GM21360 (cell line): ENCODE results near the gene C16orf96.
"Not testable (repeated sequence)": the region's sequence is repeated elsewhere in the genome, so short reads cannot be mapped to it uniquely, and the experiment has no call there.

Source experiments
- ATAC-seq: cut with Tn5 transposase; IDR thresholded peaks from one replicate; pipeline ENCODE4 v1.9.1; 2021; ENCODE audit warnings: mild to moderate bottlenecking, moderate library complexity; ENCODE audit not compliant: unreplicated experiment

C16orf96 gene

GRCh38 chr16:4561596-4561995, 5.5 kb downstream of the C16orf96 start:
- ATAC-seq: no peak

- ATAC-seq: no peak
These were observed 8.6 kb downstream of the C16orf96 start for GRCh38 chr16:4564661-4565267.

DNA sequence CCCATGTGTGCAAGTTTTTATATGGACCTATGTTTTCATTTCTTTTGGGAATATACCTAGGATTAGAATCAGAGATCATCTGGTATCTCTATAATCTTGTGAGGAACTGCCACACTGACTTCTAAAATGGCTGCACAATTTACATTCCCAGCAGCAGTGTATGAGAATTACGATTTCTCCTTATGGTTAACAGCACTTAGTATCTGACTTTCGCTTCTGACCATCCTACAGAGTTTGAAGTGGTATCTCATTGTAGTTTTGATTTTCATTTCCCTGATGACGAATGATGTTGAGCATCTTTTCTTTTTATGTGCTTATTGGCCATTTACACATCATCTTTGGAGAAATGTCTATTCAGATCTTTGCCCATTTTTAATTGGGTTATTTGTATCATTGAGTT, 10.0 kb downstream of the C16orf96 start:
- ATAC-seq: no peak

GRCh38 chr16:4570086-4570485, 13.9 kb downstream of the C16orf96 start:
- no peak for ATAC-seq

- no peak for ATAC-seq
These were observed 14.7 kb downstream of the C16orf96 start for GRCh38 chr16:4570688-4571321.

DNA sequence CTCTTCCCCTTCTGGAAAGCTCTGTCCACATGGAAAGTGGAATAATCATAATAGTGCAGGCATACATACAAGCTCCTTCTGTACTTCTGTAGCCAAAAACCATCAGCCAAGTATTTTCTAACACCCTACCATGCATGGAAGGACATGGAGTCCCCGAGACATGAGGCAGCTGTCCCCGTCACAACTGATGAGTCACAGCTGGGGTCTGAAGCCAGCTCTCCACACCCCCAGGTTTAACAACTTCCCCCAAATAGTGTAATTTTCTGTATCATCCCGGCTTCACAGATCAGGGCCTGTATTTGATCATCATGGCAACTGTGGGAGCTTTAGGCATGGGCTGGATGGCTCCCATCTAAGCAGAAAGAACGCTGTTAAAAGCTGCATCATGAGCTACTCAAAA, 16.6 kb downstream of the C16orf96 start:
- no peak for ATAC-seq

DNA sequence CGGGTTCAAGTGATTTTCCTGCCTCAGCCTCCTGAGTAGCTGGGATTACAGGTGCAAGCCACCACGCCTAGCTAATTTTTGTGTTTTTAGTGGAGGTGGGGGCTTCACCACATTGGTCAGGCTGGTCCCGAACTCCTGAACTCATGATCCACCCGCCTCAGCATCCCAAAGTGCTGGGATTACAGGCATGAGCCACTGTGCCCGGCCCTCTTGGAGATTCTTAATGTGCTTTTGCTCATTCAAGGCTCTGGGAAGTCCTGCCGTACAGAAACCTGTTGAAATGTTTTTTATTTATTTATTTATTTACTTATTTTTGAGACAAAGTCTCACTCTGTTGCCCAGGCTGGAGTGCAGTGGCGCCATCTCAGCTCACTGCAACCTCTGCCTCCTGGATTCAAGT, 17.8 kb downstream of the C16orf96 start:
- not testable (repeated sequence) for ATAC-seq

DNA sequence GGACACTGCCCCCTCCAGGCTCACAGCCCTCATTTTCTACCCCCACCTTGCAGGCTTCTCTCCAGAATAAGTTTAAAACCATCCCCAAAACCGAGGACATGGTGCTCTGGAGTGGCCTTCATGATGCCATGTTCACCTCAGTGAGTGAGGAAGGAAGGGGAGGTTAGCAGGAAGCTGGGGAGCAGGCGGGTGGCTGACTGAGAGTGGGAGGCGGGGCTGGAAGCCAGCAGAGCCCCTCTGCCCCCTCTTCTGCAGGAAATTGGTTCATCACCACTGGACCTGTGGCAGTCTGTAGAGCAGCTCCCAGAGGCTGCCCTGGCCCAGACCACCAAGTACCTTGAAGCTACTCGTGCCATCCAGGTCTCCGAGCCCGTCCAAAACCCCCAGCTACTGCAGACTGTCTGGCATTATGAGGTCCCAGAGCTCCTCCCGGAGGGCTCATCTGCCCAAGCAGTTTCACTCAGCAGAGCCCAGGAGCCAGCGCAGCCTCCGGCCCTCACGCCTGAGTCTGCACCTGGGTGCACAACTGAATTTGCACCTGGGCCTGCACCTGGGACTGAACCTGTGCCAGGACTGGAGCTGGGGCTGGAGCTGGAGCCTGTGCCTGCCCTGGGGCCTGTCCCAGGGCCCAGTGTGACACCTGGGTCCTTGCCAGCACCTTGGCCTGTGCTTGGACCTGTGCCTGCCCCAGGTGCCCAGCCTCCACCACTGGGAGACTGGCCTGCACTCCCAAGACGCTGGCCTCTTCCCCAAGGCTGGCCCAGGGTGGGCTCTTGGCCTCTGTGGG, 19.0 kb downstream of the C16orf96 start:
- no peak for ATAC-seq

- ATAC-seq: no peak
These were observed 19.9 kb downstream of the C16orf96 start for GRCh38 chr16:4576008-4576407.

- no peak for ATAC-seq
These were observed 22.9 kb downstream of the C16orf96 start for GRCh38 chr16:4578961-4579530.

DNA sequence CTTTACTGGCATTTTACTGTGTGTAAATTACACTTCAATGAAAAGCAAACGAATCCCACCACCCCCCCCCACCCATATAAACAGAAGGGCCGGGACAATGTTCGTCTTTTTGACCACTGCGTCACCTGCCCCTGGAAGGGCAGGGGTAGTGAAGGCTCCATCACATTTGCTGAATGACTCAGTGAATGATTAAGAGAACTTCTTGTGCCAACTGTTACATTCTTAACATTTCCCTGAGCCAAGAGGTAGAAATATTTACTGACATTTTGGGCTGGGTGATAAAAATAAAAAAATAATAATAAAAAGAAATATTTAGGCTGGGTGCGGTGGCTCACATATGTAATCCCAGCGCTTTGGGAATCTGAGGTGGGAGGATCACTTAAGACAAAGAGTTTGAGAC, 24.1 kb downstream of the C16orf96 start:
- ATAC-seq: no peak

DNA sequence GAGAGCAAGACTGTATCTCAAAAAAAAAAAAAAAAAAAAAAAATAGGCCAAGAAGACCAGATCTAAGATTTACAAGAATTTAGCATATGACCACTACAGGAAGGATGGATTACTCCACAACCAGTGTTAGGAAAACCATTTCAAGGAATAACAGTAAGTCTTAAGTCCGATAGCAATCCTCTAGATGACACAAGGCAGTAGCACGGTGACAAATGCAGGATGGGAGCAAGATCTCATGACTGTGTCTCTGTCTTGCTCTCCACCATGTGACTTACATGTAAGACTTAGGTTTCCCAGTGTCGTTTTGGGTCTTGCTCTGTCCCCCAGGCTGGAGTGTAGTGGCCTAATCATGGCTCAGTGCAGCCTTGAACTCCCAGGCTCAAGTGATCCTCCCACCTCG, 27.8 kb downstream of the C16orf96 start:
- ATAC-seq: no peak

GRCh38 chr16:4586291-4586690, 30.2 kb downstream of the C16orf96 start:
- ATAC-seq: no peak

DNA sequence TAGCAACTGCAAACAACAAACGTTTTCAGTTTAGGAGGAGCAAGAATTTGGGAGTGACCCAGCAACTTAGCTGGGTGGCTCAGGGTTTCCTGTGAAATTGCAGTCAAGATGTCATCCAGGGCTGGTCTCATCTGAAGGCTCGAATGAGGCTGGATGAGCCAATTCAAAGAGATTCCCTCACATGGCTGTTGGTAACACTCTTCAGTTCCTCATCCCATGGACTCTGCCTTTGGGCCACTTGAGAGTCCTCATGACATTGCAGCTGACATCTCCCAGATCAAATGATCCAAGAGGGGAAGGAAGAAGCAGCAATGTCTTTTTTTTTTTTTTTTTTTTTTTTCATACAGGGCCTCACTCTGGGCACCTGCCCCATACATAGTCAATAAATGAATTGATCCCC, 32.2 kb downstream of the C16orf96 start:
- ATAC-seq: no peak

GRCh38 chr16:4588961-4589360, 32.8 kb downstream of the C16orf96 start:
- no peak for ATAC-seq

GRCh38 chr16:4591191-4591590, 35.1 kb downstream of the C16orf96 start:
- ATAC-seq: no peak

DNA sequence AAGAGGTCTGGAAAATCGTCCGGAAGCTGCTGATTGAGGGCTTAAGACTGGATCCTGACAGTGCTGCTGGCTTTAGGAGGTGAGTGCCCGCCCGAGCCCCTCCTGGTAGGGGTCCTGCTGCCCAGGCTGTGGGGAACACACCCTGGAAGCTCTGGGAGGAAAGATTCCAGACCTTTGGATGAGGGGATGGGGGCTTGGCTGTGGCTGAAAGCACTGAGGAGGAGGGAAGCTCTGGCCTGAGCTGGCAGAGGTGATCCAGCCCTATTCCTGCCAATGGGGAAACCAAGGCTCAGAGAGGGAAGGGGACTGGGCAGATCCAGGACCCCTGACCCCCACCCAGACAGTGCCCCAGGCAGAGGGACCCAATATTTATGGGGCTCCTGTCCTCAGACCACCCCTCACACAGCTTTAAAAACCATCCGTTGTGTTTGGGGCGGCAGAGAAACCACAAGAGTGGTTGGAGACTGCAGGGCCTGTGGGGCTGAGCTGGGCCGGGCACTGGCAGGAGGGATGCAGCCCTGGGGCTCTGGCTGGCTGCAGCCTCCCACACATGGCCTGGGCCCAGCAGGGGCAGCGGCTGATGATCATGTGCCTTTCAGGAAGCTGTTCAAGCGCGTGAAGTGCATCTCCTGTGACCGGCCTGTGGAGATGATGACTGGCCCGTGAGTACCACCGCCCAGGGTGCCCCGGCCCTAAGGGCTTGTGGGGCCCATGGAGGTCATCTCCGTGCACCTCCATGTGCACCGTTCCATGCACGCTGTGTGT, 35.7 kb downstream of the C16orf96 start:
- no peak for ATAC-seq

DNA sequence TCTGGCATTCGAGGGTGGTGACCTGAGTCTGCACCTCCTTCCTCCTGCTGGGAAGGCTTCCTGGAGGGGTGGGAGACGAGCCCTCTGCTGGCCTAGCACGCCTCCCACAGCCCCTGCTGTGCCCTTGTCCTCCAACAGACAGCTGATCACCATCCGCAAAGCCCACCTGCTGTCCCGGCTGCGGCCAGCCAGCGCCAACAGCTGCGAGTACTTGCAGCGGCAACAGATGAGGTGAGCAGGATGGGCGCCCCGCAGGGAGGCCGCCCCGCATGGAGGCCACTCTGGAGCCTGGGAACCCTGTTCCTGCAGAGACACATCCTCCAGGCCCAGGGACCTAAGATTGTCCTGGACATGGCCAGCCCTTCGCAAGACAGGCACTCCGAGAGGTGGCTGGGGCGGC, 36.9 kb downstream of the C16orf96 start:
- ATAC-seq: no peak

DNA sequence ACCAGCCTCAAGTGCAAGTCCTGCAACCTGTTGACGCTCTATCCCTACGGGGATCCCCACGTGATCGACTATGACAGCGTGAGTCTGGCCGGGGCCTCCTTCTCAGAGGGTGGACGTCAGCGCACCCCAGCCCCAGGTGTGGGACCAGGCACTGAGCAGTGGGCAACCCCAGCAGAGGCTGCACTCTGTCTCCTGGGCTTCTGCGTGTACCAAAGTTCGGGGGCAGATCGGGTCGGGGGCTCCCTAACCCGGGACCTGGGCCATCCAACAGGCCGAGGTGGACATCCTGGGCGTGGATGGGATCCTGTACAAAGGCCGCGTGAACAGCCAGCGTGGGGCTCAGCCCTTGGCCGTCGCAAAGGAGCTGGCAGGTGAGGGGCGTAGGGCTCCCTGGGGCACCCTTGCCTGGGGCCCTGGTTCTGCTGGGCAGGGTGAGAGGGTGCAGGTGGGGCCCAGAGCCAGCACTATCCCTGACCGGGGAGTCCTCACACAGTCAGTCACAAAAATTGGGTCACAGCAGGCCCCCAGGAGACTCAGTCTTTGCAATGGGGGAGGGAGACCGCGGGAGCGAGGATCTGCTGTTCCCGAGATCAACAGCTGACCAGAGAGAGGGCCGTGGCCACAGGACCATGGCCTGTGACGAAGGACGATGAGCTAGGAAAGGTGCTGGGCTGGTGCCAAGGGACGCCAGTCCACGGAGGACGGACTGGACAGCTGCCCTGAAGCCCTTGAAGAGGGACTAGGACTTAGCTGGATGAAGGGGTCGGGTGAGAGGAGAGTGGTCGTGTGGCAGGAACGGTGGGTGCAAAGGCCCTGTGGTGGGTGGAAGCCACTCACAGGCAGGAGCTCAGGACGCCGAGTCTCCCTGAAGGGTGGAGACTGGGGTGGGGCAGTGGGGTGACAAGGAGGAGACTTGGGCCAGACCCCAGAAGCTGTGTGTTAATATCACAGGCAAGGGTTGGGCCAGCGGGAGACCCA, 38.6 kb downstream of the C16orf96 start:
- no peak for ATAC-seq

DNA sequence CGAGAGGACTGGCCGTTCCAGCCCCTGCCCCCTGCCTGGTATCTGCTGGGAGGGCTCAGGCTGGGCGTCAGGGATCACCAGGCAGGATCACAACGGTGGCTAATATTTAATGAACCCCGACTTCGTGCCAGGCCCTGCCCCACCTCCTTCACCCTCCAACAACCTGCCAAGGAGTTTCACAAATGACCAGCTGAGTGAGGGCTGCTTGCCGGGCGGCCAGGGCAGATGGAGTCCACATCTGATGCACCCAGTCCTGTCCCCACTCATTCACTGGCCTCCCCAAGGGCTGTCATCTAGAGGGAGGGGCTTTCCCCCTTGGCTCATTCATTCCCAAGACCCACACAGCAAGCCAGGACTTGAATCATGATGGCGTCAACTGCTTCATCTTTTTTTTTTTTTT, 41.0 kb downstream of the C16orf96 start:
- ATAC-seq: no peak
